Ovary (tissue), 3 donors: ENCODE results near the gene TMPRSS4.

ENCODE experiments used
- CTCF ChIP-seq, 3 donors: fragments of 450-650 bp in 2 of 3; fragments of 200-600 bp in 1 of 3; IDR thresholded peaks; one replicate each; pipeline versions ENCODE4 v1.5.1 to v1.8.0; 2016 to 2022; ENCODE audit warnings: antibody characterized with exemption in 3 of 3, mild to moderate bottlenecking in 1 of 3
- EP300 ChIP-seq: sonication (generic); formaldehyde crosslinking; IDR thresholded peaks from one replicate; pipeline ENCODE4 v1.6.1; 2017; ENCODE audit warnings: antibody characterized with exemption
- POLR2A ChIP-seq: fragments of 450-650 bp; IDR thresholded peaks from one replicate; pipeline ENCODE4 v1.6.1; 2017; ENCODE audit warnings: antibody characterized with exemption, mild to moderate bottlenecking, moderate library complexity
- donor health status: DM: no; HTN: no; CAD: no.

DNA sequence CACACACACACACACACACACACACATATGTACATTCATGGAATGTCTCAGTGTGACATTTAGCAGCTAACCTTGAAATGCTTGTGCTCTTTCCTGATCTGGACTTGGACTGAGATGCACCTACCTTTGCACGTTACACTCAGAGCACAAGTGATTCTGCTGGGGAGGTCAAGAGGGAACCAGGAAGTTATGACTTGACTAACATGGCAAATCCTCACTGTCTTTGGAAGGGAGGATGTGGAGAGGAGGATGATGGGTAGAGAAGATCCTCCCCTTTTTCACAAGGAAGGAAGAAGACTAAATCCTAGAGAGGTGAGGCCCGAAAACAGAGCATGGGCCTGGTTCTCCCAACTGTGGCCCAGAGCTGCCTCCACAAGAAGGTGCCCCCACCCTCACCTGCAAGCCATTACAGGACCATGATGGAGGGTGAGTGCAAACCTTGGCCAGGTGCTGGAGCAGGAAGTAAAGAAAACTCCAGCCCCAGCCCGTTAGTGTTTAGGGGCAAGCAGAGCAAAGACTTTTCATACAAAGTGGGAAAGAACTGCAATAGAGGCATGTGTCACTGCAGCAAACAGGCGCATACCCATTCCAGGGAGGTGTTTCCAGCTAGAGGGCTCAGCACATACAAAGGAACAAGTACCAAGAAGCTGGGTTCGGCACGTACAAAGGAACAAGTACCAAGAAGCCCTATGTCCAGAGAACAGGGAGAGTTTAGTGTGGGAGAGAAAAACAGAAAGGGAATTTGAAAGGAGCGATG, 49.4 kb downstream of the TMPRSS4 start:
- no peak for TF ChIP-seq POLR2A
- no peak for TF ChIP-seq CTCF (IDR thresholded peaks at IDR 0.05)
- TF ChIP-seq EP300: no peak
